GM12801 (cell line): ENCODE results near the gene MYO15A.

Source experiments
- CTCF ChIP-seq: IDR thresholded peaks from one replicate; pipeline ENCODE4 v1.5.1; 2011; ENCODE audit warnings: control low read depth; ENCODE audit not compliant: insufficient read length; ENCODE audit errors: extremely low read depth

Gene MYO15A

GRCh38 chr17:18197535-18198194, 89.1 kb downstream of the MYO15A start:
- TF ChIP-seq CTCF, result no peak

GRCh38 chr17:18198530-18198929, 90.0 kb downstream of the MYO15A start:
- no peak for TF ChIP-seq CTCF

GRCh38 chr17:18201108-18201507, 92.6 kb downstream of the MYO15A start:
- no peak for TF ChIP-seq CTCF

- TF ChIP-seq CTCF, result no peak
These were observed 94.8 kb downstream of the MYO15A start for GRCh38 chr17:18203308-18203707.

- no peak for TF ChIP-seq CTCF
These were observed 97.3 kb downstream of the MYO15A start for GRCh38 chr17:18205861-18206260.

GRCh38 chr17:18206962-18207361, 98.4 kb downstream of the MYO15A start:
- TF ChIP-seq CTCF, result no peak

- no peak for TF ChIP-seq CTCF
These were observed 99.5 kb downstream of the MYO15A start for GRCh38 chr17:18208092-18208491.
